SU-DHL-6 (cell line): ENCODE results near the gene HECTD2.

ENCODE experiments used
- CTCF ChIP-seq: fragments of 200-600 bp; sonication (generic); IDR thresholded peaks from one replicate; pipeline ENCODE4 v1.5.1; 2017; ENCODE audit warnings: antibody characterized with exemption, mild to moderate bottlenecking, low read length, moderate library complexity; ENCODE audit not compliant: insufficient read depth, poor library complexity, severe bottlenecking
- EZH2phosphoT487 ChIP-seq: fragments of 200-600 bp; sonication (generic), shearing (Covaris generic); conservative IDR thresholded peaks from 2 replicates; pipeline ENCODE4 v1.6.1; 2018; ENCODE audit warnings: mild to moderate bottlenecking, antibody characterized with exemption, low read length, moderate library complexity, mixed read lengths

- TF ChIP-seq CTCF (no peak), EZH2phosphoT487 (no peak)
These were observed 135.7 kb downstream of the HECTD2 start for GRCh38 chr10:91545838-91546237.
